Lung (tissue), 12 donors: Measurements from ENCODE around the gene DHX57. TPM values are rescaled to one million over a fixed set of nuclear protein-coding genes. Genes with fewer than 3 reads are reported as not detected.
"Not testable (repeated sequence)": the region's sequence is repeated elsewhere in the genome, so short reads cannot be mapped to it uniquely, and the experiment has no call there.

Experiments
- ATAC-seq: fragments of 200-7000 bp; cut with Tn5 transposase; one replicate; pipeline ENCODE4 v1.9.1; 2020; ENCODE audit warnings: moderate number of reproducible peaks; ENCODE audit not compliant: insufficient read depth, low FRiP score
- DNase-seq, 3 donors: peaks; one replicate each; pipeline ENCODE4 v3.0.0-alpha.2; 2013 to 2017
- H3K27ac ChIP-seq, 2 donors: one replicate each; pipeline ENCODE4 v1.5.1; 2013; ENCODE audit warnings: mild to moderate bottlenecking in 2 of 2, moderate library complexity in 2 of 2, control low read depth in 1 of 2, inconsistent platforms in 1 of 2, low read depth in 1 of 2, low read length in 1 of 2
- H3K27me3 ChIP-seq, 3 donors: one replicate each; pipeline ENCODE4 v1.5.1; 2013; ENCODE audit warnings: low read length in 2 of 3; ENCODE audit not compliant: control insufficient read depth in 3 of 3, insufficient read depth in 3 of 3
- H3K36me3 ChIP-seq, 4 donors: one replicate each; pipeline ENCODE4 v1.5.1; 2013; ENCODE audit warnings: low read length in 4 of 4, mild to moderate bottlenecking in 1 of 4, moderate library complexity in 1 of 4; ENCODE audit not compliant: control insufficient read depth in 4 of 4, insufficient read depth in 4 of 4
- H3K4me1 ChIP-seq, 5 donors: one replicate each; pipeline ENCODE4 v1.5.1; 2013; ENCODE audit warnings: low read length in 5 of 5, mild to moderate bottlenecking in 2 of 5, moderate library complexity in 1 of 5; ENCODE audit not compliant: control insufficient read depth in 5 of 5, insufficient read depth in 5 of 5
- H3K4me3 ChIP-seq: one replicate; pipeline ENCODE4 v1.5.1; 2013; ENCODE audit warnings: mild to moderate bottlenecking, control low read depth, moderate library complexity
- H3K9ac ChIP-seq, 2 donors: one replicate each; pipeline ENCODE4 v1.5.1; 2013; ENCODE audit warnings: low read length in 2 of 2, control low read depth in 1 of 2; ENCODE audit not compliant: insufficient read depth in 1 of 2
- H3K9me3 ChIP-seq, 4 donors: one replicate each; pipeline ENCODE4 v1.5.1; 2013; ENCODE audit warnings: low read length in 3 of 4, mild to moderate bottlenecking in 1 of 4, moderate library complexity in 1 of 4; ENCODE audit not compliant: control insufficient read depth in 4 of 4, insufficient read depth in 3 of 4
- WGBS, 2 donors: extraction: QIAGEN DNeasy Blood & Tissue Kit; methylation state at CpG; one replicate each; pipeline ENCODE4 v1.1.7; 2013; 5-methylcytosine and 5-hydroxymethylcytosine counted together
- polyA plus RNA-seq, 2 donors: library from polyadenylated mRNA; stranded (reverse); fragments of 200-250 nt; gene quantifications; one replicate each; pipeline ENCODE4 v1.2.1, GENCODE V29; 2013
- total RNA-seq, 2 donors: library from RNA; depleted of rRNA in 1 of 2; stranded (reverse); fragments of >200 nt in 1 of 2; gene quantifications; one replicate each; pipeline ENCODE4 v1.2.1, GENCODE V29; 2014 to 2021
- TF ChIP-seq, protein P1 (sequence below): IDR thresholded peaks from 2 replicates; pipeline ENCODE4 v1.5.1; 2012; ENCODE audit warnings: mild to moderate bottlenecking; ENCODE audit errors: control extremely low read depth, extremely low read depth
- donor health status: control.
- donor health status: control.
- donor health status: Bipolar disorder and iron deficiency.
- donor health status: healthy.
- donor health status: DM: yes; HTN: yes; CAD: no.

The DHX57 gene
- total and polyA plus RNA-seq, 4 donors: 6.2 to 33.6 (median 13.0) TPM

DNA sequence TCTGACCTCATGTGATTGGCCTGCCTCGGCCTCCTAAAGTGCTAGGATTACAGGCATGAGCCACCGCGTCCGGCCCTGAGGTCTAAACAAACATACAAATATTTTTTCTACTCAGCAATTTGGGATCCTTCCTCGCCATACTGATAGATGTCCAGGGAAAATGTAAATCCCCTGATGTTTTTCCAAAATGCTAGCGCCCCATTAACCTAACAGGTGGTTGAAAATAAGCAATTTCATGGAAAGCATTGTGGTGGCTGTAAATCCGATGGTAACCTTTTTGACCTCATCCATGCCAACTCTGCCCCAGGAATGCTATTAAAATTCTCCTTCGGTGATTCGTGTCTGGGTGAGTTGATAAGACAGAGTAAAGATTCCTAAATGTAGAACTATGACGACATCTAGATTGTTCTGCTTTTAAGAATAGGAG is 78.5 kb downstream of the DHX57 start:
- Histone ChIP-seq H3K27ac (no peak overlapping the region), H3K9me3 (peaks cover 0 to 2% (median 0%) of the 10 kb centered on the region in 4 donors), H3K9ac (no peak overlapping the region), H3K4me1 (peaks cover 0 to 3% (median 0%) of the 10 kb centered on the region in 5 donors), H3K4me3 (no peak overlapping the region), H3K27me3 (no peaks in the 10 kb centered on the region), H3K36me3 (peaks cover 0 to 5% (median 4%) of the 10 kb centered on the region in 4 donors)
- 85 to 89% methylated on average over 10 of the region's 10 CpGs for WGBS, 2 donors
- ATAC-seq (no peak), DNase-seq (no peak)
- TF ChIP-seq, protein P1, sequence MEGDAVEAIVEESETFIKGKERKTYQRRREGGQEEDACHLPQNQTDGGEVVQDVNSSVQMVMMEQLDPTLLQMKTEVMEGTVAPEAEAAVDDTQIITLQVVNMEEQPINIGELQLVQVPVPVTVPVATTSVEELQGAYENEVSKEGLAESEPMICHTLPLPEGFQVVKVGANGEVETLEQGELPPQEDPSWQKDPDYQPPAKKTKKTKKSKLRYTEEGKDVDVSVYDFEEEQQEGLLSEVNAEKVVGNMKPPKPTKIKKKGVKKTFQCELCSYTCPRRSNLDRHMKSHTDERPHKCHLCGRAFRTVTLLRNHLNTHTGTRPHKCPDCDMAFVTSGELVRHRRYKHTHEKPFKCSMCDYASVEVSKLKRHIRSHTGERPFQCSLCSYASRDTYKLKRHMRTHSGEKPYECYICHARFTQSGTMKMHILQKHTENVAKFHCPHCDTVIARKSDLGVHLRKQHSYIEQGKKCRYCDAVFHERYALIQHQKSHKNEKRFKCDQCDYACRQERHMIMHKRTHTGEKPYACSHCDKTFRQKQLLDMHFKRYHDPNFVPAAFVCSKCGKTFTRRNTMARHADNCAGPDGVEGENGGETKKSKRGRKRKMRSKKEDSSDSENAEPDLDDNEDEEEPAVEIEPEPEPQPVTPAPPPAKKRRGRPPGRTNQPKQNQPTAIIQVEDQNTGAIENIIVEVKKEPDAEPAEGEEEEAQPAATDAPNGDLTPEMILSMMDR: no peak

DNA sequence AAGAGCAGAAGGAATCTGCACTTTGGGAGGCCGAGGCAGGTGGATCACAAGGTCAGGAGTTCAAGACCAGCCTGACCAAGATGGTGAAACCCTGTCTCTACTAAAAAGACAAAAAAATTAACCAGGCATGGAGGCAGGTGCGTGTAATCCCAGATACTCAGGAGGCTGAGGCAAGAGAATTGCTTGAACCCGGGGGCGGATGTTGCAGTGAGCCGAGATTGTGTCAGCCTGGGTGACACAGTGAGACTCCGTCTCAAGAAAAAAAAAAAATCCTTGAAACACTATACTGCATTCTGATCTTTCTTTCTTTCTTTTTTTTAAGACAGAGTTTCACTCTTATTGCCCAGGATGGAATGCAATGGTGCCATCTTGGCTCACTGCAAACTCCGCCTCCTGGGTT is 80.7 kb downstream of the DHX57 start:
- ATAC-seq, H3K9me3 ChIP-seq, DNase-seq, H3K27ac ChIP-seq, H3K4me3 ChIP-seq, H3K36me3 ChIP-seq, H3K9ac ChIP-seq, H3K27me3 ChIP-seq, H3K4me1 ChIP-seq: not testable (repeated sequence)
- 94 to 97% methylated on average over 7 of the region's 7 CpGs for WGBS, 2 donors

DNA sequence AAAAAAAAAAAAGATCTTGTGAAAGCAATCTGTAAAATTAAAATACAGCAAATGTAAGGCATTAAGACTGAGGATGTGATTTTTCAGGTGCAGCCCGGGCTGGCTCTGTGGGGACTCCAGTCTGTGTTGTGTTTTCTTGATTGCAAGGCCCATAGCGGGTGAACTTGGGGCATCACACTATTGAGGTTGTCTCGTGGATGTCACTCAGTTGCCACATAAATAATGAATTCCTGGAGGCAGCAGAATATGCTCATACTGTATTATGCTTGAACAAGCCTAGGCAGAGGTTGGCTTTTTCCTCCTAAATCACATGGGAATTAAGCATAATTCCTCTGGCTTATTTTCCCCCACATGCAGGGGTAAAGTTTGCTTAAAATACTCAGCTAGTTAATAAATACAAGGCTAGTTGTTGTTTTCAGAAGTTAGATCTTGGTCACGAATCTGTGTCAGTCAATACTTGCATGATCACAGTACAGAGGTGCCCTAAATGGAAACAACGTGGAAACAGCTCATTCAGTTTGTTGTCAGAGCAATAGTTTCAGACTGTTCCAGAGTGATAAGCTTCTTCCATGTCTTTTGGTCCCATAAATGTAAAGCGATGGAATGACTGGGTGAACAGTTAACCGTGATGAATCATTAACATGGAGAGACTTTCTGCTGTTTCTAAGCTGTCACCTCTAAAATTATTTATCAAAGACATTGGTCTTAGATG is 81.3 kb downstream of the DHX57 start:
- H3K27ac ChIP-seq: no peak overlapping the region
- 86 to 93% methylated on average over 7 of the region's 7 CpGs for WGBS, 2 donors
- H3K4me3 ChIP-seq: no peak overlapping the region
- H3K9ac ChIP-seq: no peak overlapping the region
- no peaks in the 10 kb centered on the region for H3K27me3 ChIP-seq
- H3K4me1 ChIP-seq: peaks cover 0 to 3% (median 0%) of the 10 kb centered on the region in 5 donors
- peaks cover 0 to 4% (median 1%) of the 10 kb centered on the region in 4 donors for H3K36me3 ChIP-seq
- DNase-seq (no peak), ATAC-seq (no peak)
- no peaks in the 10 kb centered on the region for H3K9me3 ChIP-seq
- TF ChIP-seq, protein P1: no peak

DNA sequence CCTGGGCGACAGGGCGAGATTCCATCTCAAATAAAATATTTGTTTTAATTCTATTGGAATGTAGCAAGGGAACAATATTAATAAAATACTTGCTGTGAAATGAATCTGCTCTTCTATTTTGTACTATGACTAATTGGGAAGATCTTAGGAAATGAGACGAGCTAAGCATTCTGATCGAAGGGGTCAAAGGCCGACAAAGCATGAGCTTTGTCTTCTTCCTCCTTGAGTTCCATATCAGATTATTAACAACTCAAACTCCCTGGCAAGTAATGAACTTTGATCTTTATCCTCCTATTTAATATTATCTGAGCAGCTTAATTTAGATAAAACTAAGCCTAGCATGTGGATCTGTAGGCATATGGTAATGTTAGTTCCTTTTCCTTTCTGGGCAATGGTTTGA is 82.2 kb downstream of the DHX57 start:
- no peaks in the 10 kb centered on the region for H3K9me3 ChIP-seq
- peaks cover 0 to 3% (median 0%) of the 10 kb centered on the region in 5 donors for H3K4me1 ChIP-seq
- 94 to 95% methylated on average over 5 of the region's 5 CpGs for WGBS, 2 donors
- DNase-seq (no peak), ATAC-seq (no peak)
- no peak overlapping the region for H3K27ac ChIP-seq
- TF ChIP-seq, protein P1: no peak
- no peak overlapping the region for H3K4me3 ChIP-seq
- peaks cover 0 to 4% (median 1%) of the 10 kb centered on the region in 4 donors for H3K36me3 ChIP-seq
- H3K9ac ChIP-seq: no peak overlapping the region
- no peaks in the 10 kb centered on the region for H3K27me3 ChIP-seq
